GM21360 (cell line): Measurements from ENCODE around the gene BHLHA15.
"Not testable (repeated sequence)": the region's sequence is repeated elsewhere in the genome, so short reads cannot be mapped to it uniquely, and the experiment has no call there.

Experiments used
- ATAC-seq: cut with Tn5 transposase; IDR thresholded peaks from one replicate; pipeline ENCODE4 v1.9.1; 2021; ENCODE audit warnings: mild to moderate bottlenecking, moderate library complexity; ENCODE audit not compliant: unreplicated experiment

Gene BHLHA15

DNA sequence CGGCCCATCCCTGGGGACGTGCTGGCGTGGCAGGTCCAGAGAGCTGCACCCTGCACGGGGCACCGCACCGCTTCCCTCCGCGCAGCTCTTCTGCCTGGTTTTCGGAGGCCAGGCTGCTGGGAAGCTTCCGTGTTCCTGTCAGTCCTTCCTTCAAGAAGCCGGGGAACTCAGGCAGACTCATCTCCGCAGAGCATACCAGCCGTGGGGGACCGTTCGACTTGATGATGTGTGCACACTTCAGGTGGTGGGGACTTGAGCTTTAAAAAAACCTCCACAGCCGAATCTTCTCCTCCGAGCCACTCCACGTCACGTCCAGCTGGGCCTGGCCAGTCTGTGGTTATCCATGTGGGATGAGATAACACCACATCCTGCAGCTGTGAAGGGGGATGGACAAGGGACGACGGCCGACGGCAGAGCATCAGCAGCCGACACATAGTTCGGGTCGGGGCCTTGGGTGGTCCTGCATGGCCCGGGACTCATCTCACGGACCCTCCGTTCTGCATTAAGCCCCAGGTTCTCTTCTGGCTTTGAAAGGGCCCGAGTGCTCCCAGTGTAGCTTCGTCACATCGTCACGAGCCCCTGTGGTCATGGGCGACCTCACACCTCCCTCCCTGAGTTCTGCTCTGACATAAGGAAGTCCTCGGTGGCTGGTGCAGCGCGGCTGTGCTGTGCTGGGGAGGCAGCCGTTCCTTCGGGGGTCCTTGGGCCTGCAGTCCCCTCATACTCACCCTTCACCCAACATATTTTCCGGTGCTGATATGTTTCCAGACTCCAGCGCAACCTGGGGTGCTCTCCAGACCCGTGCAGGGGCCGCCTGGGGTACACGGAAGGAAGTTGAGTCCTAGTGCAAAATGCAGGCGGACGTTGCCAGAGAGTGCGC is 4.5 kb upstream of the BHLHA15 start:
- ATAC-seq, result no peak

DNA sequence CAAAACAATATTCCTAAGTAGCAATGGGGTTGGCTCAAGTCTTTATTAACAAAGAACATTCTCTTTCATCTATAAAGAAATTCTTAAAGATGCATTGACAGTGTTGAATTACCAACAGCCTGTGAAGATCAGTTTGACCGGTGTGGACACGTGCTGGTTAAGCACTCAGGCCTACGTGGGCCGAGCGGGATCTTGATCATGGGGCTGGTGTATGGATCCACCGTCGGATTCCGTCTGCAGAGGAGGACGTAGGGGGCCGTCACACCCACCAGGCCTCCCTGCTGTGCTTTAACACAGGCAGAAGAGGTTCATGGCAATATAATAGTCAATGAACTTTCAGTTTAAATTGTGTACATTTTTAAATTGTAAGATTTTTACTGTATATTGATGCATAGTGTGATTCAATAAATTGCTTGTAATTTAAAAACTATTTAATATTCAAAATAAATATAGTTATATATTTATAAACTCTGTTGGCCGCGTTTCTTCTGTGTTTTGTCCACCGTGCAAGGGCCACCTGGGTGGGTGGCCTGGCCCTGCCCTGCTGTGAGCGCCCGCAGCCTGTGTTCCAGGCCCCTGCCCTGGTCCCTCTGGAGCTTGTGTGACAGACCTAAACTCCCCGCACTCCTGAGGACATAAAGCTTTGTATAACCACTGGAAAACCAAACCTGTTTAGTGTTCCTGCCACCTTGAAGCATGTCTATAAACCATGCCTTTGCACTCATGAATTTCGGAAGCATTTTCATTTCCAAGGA is 1.9 kb upstream of the BHLHA15 start:
- no peak for ATAC-seq

DNA sequence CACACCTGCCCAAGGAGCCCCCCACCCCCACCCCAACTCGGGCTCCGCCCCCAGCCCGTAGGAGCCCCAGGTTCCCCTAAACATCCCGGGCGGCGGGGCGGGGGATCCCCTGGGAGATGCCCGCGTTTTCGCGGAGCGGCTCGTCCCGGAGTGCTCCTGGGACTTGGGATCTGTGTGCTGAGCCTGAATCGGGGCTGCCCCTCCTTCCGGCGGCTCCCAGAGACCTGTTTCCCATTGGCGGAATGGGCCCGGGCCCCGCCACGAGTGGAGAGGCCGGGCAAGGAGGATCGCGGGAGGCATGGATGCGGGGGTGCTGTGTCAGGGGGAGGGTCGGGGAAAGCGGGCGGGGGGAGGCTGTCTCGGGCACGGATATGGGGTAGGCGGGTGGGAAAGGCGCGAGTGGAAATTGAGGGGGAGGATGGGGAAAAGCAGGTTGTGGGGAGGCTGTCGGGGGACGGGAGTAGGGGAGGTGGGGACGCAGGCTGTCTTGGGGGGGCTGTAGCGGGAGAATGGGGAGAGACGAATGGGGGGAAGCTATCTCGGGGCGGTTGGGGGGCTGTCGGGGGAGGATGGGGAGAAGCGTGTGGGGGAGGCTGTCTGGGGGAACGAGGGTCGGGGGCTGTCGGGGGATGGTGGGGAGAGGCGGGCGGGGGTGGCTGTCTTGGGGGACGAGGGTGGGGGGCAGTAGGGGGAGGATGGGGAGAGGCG is 572 bp upstream of the BHLHA15 start:
- no peak for ATAC-seq

DNA sequence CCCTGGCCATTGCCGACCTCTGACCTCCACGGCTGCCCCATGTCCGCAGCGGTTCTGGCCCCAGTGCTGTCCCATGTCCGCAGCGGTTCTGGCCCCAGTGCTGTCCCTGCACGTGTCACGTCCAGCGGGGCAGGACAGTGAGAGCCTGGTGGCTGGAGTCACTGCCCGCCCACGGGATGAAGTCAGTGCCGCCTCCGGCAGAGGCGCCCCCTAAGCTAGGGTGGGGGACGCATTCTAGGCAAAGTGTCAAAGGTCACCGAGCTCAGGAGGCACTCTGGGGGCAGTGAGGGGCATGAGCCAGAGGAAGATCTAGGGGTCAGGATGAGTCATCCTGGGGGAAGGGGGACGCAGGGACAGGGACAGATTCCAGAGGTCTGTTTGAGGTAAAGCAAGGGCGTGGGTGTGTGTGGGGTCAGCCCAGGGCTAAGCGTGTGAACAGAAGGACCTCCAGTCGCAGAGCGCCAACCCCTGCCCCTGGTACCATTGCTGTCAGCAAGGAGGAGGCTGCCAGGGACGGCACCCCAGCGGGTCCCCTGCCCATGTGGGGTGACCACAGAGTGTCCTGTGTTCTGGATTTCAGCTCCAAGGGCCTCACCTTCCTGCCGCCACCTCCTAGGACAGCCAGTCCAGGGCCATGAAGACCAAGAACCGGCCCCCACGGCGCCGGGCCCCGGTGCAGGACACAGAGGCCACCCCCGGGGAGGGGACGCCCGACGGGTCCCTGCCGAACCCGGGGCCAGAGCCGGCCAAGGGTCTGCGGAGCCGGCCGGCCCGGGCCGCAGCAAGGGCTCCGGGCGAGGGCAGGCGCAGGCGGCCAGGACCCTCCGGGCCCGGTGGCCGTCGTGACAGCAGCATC is 665 bp downstream of the BHLHA15 start:
- no peak for ATAC-seq

DNA sequence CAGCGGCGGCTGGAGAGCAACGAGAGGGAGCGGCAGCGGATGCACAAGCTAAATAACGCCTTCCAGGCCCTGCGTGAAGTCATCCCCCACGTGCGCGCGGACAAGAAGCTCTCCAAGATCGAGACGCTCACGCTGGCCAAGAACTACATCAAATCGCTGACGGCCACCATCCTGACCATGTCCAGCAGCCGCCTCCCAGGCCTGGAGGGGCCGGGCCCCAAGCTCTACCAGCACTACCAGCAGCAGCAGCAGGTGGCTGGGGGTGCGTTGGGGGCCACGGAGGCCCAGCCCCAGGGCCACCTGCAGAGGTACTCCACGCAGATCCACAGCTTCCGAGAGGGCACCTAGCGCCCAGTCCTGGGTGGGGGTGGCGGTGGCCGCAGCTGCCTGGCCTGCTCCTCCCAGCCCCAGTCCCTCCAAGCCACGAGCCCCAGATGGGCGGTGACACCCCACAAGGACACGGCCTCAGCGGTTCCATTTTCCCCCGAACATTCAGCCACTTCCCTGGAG is 1.3 kb downstream of the BHLHA15 start:
- no peak for ATAC-seq

DNA sequence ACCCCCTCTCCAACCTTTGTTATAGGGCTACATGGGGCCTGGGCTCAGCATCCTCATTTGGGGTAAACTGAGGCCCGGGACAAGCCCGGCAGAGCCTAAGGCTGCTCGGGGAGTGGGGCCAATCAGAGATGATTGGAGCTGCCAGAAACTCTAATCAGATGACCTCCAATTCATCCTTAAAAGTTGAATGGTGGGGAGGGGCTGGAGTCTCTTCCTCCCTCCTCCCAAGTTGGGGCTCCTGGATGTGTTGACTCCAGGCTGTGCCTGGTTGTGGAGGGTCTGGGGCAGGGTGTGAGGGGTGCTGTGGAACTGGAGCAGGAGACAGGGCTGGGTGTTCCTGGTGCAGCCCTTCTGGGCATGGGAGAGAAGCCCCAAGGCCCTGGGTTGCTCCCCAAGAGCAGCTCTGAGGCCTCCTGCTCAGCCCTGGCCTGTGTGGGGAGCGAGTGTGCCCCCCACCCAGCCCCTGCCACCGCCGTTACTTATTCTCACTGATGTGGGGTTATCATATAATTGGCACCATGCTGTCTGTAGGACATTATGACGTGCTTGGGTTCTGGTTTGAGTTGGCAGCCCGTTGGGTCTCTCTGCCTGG is 2.2 kb downstream of the BHLHA15 start:
- ATAC-seq, result no peak

DNA sequence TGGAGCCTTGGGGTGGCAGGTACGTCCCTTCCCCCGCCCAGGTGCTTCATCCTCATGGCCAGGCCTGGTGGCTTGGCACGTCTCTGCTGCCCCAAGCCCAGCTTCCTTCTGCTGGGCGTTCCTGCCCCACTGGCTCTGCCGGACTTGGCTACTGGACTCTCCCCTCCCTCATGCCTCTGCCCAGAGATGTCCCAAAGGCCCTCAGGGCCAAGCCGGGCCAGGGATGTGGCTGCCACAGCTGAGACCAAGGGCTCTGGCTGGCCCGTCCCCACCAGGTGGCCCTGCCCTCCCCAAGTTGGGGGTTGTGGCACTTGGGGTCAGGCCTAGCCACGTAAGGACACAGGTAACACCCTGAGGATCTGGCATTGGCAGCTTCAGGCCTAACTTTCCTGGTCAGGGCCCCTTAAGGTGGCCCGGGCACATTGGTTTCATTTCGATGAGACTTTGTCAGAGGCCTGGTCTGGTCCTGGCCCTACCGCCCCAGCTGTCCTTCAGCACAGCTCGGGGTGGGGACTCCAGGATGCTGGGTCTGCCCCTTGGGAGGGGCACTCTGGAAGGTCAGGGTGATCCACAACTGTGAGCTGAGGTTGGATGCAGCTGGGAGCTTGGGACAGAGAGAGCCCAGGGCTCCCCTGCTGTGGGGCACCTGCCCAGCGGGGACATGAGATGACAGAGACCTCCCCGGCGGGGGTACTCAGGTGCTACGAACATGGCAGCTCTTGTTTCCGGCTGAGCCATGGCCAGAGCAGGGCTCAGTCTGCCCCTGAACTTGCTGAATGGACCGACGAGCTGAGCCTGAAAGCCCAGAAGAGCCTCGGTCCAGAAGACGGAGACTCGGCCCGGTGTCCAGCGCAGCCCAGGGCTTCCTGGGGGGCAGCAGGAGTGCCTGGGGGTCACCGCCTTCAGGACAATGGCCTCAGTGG is 2.9 kb downstream of the BHLHA15 start:
- no peak for ATAC-seq

DNA sequence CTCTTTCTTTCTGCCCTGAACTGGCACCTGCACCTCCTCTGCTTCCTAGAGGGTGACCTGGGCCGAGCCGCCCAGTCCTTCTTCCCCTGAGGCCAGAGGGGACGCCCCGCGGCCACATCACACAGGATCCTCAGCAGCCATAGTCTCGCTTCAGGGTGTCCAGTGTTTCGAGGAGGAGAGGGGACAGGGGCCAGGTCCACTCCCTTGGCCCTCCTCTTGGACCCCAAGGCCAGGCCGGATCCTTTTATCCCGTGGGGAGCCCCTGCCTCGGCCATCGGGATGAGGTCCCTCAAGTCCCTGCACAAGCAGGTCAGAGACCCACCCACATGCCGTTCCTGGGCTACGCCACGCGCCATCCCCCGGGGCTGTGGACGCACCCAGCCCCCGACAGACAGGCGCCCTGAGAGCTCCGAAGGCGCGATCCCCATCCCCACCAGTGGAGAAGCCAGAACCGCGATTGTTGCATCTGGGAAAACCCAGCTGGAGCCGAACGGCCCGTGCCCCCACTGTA is 3.6 kb downstream of the BHLHA15 start:
- no peak for ATAC-seq

DNA sequence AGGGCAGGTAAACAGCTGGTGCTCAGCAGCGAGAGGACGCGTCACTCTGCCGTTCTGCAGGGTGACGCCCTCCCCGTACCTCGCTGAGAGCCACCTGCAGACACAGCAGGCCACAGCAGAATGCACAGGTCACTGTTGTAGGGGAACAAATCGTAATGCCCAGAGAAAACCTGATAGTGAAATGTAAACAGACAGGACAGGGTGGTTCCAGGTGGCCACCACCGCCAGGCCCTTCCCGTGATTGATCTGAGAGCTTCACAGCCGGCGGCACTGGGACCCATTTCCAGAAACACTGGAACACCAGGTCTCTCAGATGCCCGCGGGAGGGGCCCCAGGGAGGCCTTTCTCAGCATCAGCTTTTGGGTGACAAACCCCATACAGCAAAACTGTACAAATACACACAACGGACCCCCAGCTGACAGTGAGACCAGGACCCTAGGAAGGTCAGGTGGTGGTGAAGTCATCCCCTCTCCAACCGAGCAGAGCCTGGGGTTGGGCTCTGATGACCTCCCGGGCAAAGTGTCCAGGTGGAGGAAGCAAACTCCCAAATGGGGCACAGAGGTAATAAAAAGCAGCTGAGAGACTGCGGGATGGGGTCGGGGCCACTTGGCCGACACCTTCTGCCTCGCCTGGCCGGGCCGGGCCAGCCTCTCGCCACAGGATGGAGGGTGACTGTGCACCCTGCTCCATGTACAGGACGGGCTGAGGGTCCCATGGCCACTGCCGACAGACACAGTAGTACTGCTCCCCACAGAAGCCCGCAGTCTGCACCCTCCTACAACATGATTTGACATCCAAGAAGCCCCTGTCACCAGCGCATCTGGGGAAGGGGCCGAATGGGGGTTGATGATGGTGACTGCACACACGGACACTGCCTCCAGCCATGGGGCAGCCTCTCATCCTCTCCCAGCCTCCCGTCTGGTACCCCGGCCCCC is 4.6 kb downstream of the BHLHA15 start:
- ATAC-seq, result no peak

DNA sequence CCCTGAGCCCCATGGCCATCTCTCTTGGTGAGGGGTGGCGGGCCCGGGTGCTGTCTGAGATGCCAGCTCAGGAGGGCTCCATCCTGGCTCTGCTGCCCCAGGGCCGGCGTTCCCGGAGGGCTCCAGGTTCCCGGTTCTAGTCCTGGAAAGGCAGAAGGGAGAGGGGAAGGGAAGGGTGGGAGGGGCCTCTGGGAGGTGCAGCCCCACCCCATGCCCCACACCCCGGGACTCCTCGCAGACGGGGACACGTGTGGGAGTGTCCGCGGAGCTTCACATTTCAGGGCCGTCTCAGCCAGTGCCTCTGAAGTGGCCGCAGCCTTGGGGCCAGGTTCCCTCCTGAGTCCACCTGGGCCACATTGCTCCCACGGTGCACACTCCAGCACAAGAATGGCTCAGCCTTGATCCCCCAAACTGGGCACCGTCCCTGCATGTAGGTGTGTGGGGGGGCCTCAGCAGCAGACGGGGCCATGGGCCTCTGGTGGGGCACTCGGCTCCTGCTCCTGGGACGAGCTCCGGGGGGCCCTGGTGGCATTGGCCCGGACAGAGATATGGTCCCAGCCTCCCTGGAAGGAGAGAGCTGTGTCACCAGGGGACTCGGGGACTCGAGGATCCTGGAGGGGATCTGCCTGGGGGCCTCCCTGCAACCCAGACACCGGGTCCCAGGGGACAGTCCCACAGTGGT is 5.8 kb downstream of the BHLHA15 start:
- ATAC-seq, result no peak

DNA sequence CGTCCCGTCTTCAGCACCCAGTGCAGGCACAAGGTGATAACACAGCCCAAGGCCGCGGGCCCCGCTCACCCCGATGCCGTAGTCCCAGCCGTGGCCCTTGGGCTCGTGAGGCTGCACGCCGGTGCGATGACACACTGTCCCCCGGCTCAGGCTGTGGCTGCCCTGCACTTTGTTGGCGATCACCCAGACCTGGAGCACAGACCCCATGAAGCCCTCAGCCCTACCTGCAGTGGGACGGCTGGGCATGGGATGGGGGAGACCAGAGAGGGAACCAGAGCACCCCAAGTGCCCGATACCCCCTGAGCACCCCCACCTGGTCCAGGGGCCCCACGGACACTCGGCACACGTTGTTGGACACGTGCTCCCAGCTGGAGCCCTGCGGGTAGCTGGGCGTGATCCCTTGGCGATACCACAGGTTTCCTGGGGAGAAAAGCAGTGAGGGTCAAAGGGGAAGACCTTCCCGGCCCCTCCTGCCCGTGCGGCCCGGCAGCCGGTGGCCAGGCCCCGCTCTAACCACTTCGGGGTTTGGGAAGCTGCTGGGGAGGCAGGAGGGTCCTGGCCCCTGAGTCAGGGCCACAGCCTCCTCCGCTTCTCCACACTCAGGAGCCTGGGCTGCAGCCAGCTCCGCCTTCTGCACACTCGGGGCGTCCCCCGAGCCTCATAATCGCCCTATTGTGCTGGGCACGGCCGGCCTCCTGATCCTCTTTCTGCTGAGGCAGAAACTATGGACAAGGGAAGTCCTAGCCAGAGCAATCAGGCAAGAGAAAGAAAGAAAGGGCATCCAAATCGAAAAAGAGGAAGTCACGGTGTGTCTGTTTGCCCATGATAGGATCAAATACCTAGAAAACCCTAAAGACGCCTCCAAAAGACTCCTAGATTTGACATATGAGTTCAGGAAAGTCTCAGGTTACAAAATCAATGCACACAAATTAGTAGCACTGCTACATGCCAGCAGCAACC is 6.7 kb downstream of the BHLHA15 start:
- ATAC-seq, result no peak

DNA sequence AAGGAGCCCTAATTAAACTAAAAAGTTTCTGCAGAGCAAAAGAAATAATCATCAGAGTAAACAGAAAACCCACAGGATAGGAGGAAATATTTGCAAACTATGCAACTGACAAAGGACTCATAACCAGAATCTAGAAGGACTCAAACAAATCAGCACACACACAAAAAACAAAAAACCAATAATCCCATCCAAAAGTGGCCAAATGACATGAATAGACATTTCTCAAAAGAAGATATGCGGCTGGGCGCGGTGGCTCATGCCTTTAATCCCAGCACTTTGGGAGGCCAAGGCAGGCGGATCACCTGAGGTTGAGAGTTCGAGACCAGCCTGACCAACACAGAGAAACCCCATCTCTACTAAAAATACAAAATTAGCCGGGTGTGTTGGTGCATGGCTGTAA is 8.1 kb downstream of the BHLHA15 start:
- ATAC-seq, result not testable (repeated sequence)

DNA sequence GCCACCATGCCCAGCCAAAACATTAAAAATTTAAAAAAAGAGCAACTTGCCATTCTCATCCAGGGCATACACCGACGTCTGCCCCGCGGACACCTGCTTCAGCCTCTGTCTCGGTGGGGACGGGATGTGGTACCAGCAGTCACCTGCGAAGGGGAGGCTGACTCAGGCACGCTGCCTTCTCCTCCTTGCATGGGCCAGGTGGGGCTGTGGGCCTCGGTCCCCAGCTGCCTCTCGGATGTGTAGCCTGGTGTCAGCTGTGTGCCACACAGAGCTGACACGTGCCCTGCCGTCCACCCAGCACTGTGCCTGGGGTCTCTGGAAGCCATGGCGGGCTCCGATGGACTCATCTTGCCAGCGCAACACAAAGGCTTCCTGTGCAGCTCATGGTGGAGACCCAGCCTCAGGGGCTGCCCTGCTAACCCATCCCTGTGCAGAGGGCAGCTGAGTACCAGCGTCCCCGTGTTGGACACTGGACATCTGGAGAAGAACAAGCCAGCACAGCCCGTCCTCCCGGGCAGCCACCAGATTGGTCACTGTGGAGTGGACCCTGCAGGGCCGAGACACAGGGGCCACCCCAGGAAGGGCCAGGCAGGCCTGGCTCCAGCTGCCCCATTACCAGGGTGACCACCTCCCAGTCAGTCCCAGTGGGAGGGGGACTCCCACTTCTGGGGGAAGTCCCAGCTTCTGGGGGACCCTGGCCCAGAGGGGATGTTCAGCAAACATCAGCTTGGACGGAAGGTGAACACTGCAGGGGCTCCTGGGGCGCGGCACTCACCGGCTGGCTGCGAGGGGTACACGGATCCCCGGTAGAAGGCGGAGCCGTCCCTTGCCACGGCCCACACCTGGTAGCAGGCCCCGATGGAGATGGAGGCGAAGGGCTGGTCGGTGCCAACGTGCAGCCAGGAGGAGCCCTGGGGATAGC is 10.6 kb downstream of the BHLHA15 start:
- no peak for ATAC-seq

DNA sequence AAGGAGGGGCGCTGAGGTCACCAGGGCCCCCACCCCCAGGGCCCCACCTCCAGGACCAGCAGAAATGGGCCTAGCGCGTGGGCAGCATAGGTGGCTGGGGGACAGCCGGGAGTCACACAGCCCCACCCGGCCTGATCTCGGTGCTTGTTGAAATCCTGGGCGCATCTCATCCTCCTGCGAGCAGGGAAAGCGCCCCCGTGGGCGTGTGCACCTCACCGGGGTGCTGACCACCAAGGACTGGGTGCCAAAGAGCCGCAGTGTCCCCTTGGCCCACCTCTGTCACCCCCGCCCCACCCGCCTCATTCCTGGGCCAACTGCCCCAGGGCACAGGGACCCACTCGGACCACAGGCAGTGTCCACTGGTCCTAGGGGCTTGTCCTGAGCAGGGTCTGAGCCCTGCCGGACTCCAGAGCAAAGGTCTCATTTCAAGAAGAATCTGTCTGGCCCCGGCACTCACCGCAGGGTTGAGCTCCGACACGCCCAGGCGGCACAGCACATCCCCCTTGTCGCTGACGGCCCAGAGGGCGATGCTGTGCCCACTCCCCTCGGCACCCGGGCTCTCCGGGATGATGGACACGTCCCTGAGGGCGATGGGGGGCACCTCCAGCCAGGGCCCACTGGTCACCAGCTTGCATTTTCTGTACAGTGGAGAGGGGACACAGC is 11.4 kb downstream of the BHLHA15 start:
- ATAC-seq, result no peak
